DMS153 treated with DMSO at 0.1 percent for 48 hours (cell line): ENCODE data around the gene MLX.

ENCODE experiments used
- DNase-seq: peaks from one replicate; lab custom pipeline; 2025; ENCODE audit not compliant: unreplicated experiment; lab: John Stamatoyannopoulos, UW

The MLX gene, protein sequence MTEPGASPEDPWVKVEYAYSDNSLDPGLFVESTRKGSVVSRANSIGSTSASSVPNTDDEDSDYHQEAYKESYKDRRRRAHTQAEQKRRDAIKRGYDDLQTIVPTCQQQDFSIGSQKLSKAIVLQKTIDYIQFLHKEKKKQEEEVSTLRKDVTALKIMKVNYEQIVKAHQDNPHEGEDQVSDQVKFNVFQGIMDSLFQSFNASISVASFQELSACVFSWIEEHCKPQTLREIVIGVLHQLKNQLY

DNA sequence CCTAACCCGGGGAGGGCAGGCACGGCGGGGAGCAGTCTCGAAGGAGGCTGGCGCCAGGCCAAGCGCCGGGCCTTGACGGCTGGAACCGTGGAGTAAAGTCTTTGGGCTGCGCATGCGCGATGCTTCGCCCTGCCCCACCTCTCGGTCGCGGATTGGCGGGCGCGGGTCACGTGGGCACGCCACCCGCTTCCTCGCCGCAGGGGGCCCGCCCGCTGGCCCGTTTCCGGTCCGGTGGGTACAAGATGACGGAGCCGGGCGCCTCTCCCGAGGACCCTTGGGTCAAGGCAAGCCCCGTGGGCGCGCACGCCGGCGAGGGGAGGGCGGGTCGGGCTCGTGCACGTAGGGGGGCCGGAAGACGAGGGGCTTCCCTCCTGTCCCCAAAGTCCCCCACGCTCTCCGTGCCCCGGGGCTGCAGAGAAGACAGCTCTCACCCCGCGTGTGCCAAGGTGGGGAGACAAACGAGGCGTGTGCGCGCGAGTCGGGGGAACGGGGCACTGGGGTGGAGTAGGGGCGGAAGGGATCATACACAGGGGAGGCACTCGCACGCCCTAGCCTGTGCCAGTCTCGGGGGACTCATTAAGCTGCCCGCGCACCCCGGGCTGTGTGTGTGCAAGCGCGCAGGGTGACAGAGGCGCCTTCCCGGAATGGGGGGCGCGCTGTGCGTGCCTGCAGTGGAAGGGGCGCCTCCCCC lies at the start of gene MLX:
Gene MLX (plus strand): TSS at position 218 of the 691 bp plus-strand sequence. CDS start 25 bp downstream, at position 243.
- peak; percentile 89 for DNase-seq

DNA sequence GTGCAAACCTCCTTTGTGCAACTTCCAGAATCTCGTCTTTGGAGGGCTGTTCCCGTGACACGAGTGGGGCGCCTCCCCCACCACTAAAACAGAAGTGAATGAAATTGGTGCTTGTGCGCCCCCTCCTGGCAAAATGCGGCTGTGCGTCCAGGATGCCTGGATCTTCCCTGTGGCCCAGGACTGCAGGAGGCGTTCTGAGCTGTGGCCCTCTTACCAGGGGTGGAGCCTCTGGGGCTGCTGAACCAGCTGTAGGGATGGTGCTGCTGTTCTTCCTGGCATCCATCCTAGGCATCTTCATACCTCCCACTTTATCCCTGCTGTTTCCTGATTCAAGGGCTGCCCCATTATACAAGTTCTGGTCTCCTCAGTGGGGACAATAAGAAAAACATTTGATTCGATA lies 49.4 kb upstream of the MLX start:
- DNase-seq, result peak; percentile 21

DNA sequence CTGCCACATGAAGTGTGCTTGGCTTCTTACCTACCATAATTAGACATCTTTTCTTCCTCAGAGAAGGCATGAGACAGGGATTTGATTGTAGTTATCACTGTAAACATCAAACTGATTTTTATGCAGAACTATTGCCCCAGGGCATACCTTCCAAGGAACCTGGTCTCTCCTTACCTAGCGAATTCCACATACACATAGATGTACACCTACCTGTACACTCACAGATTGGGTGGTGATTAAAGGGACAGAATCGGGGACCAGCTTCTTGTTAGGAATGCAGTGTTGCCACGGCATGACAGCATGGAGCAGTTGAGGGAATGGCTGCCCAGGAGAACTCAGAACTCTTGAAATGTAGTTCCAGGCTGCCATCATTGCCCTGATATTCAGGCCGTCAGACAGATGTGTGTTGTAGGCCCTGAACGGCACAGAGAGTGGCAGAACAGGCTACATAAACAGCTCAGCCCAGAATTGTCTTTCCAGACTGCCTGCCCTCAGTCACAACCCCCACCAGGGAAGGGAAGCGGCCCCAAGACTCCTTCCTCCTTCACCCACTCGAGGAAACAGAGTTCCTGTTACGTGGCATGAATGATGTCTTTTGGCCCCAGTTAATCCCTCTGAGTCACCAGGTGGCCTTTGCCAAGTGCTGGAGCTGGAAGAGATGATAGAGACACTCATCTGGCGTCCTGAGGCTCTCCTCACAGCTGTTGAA lies 48.7 kb upstream of the MLX start:
- no peak for DNase-seq

DNA sequence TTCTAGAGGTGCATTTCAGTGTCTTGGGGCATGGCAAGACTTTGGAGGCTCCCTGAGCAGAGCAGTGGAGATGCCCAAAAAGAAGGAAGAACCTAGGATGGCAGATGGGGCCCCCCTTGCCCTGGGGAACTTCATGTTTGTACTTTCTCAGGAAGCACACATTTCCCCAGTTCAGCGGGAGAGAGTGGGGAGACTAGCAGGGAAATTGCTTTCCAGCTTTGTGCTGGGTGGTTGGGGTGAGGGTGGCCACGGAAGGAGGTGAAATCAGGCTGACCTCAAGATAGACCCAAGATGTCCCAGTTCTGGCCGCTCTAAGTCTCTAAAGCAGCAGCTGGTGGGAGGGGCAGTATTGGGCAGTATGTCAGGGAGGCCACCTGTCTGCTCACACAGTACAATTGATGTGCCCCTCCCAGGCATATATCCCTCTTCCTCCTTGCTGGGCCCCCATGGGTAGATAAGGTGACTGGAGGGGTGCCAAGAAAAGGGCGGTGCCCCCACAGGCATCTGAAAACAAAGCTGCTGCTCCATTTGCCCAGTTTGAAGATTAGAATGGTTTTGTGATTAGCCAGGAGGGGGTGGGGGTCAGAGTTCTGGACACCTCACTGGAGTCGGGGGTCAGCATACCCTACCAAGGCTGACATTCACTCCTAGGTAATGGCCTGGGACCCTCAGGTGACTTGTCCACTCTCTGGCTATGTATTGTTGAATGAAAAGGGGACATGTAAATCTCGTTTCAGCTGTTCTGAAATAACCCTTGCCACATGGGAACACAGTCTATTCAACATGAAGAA lies 48.0 kb upstream of the MLX start:
- no peak for DNase-seq

DNA sequence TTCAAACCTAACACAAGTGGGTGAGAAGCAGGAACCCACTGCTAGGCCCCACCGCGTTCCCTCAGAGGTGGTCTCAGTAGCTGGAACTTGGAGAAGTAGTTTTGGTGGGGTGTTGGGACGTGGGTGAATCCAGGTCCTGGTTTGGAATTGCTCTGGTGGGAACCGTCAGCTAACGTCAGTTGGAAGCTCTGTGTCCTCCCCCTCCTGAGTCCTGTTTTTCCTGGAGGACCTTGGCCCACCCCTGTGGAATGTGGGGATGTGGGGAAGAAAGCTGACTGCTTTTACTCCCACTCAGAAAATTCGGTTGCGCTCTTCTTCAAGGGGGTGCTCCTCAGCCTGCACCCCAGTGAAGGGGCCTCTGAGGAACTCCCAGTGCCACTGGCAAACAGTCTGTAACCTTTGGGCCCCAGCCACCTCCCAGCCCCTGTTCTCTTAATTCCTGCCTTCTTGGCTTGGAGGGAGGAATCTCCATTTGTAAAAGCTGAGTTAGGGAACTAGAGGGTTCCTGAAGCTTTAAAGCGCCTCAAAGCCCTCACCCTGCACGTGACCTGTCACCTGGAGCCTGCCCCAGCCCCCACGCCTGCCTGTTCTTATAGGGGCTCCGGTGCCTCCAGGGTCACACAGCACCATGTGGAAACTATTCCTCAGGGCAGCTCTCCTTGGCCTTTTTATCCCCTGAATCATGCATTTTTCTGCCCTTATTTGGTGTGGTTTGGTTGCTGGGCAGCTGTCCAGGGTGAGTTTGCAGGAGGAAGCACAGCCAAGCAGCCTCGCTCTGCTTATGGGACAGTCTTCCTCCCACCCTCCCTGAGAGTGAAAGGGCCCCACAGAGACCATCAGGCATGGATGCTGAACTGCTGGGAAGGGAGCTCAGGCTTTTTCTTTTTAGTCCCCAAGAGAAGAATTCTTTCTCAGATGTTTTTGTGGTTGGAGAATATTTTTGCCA lies 47.1 kb upstream of the MLX start:
- no peak for DNase-seq

DNA sequence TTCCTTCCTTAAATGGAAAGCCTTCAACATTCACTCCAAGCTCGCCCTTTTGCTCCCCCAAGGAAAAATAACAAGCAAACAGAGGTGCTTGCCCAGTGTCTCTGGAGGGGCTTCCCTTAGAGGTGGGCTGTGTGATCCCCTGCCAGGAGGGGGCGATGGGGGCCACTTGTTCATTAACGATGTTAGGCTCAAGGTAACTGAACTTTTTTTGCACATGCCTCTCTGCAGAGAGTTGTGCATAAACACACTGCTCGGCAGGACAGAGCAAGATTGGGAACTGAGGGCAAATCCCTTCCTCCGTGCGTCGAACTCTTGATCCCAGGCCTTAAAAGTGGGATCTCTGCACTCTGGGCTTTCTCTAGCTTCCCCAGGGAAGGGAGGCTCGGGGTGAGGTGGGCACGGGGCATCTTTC lies 46.4 kb upstream of the MLX start:
- DNase-seq, result no peak

DNA sequence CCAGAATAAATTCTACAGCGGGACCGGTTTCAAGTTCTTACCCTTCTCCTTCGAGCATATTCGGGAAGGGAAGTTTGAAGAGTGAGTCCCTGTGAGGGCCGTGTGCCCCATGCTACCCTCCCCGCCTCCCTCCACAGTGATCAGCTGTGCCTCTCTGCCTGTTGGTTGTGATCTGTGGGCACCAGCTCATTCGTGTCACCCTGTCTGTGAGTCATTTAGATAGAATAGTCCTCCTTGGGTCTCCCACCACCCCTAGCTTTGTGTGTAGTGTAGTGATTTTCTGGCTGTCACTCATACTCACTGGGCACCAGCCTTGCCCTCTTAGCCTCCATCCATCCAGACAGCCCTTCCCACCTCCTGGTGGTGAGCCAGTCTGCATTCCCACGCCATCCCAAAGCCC lies 45.9 kb upstream of the MLX start:
- DNase-seq, result no peak

DNA sequence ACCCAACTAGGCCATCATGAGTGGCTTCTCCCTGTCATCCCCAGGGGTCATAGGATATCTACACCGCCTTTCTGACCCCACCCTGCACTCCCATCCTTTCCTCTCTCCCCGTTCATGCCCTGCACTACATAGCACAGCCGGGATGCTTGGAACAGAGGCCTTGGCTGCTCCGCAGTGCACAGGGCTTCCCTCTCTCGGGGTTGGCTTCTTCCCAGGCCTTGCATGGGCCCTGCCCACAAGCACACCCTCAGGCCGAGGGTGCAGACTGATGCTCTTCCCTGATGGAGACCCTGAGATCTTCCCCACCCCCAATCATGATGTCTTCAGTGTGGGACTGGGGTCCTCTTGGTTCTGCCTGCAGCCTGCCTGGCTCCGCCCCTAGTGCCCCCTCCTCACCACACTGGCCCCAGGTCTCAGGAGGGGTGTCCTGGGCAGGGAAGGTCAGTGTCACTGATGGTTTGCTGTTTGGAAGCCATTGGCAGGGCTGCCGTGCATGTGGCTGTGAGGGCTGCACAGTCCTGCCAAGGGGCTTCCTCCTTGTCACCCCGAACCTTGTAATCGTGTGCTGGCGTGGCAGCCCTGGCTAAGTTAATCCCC lies 45.1 kb upstream of the MLX start:
- no peak for DNase-seq

DNA sequence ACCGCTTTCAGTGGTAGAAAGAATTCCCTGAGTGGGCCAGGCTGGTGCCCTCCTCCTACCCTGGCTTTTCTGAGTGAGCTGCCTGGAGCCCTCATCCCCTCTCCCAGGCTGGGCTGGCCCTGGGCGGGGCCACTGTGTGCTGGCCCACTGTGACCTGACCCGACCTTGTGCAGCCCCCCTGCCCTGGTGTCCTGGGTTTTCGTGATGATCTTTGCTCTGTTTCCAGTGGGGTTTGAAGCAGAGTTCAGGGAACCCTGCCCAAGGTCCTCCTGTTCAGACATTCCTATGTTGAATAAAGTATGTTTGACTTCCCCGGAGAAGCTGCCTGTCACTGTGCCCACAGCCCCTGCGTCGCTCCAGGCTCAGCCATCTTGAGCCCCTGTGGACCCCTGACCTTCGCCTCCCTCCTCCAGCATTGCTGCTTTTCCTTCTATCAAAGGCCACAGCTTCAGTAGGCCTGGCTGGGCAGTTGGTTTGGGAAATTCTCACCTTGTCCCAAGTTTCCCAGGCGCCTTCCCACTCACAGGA lies 44.6 kb upstream of the MLX start:
- no peak for DNase-seq

DNA sequence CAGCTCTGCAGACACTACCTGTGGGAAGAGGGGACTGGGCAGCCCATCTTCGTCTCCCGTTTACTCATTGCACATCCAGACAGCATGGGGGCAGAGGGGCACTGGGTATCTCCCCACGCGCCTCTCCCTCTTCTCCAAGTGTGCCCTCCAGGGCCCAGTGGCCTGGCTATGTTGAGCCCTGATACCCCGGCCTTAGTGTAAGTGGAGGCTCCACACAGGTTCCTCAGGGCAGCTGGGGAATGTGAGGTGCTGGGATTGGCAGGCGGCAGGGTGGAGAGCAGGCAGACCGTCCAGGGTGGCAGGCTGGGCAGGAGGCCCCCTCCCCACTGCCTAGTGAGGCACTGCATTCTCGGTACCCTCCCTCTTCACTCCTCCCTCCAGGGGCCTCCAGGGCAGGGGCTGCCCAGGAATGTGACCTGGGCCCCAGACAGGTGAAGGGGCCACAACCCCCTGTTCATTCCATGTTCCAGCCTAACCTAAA lies 44.1 kb upstream of the MLX start:
- no peak for DNase-seq

DNA sequence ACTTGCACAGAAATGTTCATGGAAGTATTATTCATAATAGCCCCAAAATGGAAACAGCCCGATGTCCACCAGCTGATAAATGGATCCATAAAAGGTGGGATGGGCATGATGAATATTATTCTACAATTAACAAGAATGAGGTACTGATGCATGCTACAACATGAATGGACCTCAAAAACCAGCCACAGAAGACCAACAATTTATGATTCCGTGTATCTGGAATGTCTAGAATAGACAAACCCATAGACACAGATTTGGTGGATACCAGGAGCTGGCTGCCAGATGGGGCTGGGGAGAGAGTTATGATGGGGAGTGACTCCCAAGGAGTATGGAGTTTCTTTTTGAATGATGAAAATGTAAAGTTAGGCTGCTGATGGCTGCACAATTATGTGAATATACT lies 41.7 kb upstream of the MLX start:
- DNase-seq, result no peak

DNA sequence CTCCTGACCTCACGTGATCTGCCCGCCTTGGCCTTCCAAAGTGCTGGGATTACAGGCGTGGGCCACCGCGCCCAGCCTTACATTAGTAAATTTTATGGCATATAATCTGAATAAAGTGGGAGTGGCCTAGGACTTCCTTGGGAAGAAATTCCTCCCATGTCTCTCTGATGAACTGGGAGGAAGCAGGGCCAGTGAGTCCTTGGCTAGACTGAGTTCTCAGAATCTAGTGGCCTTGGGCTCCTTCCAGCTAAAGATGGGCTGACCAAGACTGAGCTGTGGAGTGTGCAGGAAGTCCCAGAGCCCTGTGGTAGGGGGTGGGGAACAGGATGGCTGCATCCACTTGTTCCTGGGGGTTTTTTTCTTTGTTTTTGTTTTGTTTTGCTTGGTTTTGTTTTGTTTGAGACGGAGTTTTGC lies 40.9 kb upstream of the MLX start:
- DNase-seq, result no peak

DNA sequence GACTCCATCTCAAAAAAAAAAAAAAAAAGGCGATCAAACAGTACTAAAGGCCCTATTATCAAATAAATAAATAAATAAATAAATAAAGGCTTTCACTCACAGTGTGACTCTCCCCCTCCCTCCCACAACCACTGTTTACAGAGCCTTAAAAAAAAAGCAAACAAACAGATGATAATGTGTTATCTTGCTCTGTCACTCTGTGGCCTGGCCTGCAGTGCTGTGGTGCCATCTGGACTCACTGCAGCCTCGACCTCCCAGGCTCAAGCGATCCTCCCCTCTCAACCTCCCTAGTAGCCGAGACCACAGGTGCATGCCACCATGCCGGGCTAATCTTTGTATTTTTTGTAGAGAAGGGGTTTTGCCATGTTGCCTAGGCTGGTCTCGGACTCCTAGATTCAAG lies 39.0 kb upstream of the MLX start:
- no peak for DNase-seq

DNA sequence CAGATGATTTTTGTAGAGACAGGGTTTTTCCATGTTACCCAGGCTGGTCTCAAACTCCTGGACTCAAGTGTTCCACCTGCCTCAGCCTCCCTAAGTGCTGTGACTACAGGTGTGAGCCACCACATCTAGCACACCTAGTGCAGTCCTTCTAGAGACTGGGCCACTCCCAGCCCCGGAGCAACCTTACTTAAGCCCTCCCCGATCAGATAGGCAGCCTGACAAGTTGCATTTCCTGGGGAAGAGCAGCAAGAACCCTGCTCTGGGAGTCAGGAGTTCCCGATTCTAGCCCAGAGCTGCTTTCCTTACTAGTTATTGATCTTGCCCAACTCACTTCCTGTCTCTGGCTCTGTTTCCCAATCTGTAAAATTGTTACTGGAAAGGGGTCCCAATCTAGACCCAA lies 37.8 kb upstream of the MLX start:
- no peak for DNase-seq

DNA sequence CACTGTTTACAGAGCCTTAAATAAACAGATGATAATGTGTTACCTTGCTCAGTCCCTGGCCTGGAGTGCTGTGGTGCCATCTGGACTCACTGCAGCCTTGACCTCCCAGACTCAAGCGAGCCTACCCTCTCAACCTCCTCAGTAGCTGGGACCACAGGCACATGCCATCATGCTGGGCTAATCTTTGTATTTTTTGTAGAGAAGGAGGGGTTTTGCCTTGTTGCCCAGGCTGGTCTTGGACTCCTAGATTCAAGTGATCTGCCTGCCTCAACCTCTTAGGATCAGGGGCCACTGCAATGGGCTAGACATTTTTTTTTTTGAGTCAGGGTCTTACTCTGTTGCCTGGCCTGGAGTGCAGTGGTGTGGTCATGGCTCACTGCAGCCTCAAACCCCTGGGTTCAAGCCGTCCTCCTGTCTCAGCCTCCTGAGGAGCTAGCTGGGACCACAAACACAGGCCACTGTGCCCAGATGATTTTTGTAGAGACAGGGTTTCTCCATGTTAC lies 35.9 kb upstream of the MLX start:
- no peak for DNase-seq

DNA sequence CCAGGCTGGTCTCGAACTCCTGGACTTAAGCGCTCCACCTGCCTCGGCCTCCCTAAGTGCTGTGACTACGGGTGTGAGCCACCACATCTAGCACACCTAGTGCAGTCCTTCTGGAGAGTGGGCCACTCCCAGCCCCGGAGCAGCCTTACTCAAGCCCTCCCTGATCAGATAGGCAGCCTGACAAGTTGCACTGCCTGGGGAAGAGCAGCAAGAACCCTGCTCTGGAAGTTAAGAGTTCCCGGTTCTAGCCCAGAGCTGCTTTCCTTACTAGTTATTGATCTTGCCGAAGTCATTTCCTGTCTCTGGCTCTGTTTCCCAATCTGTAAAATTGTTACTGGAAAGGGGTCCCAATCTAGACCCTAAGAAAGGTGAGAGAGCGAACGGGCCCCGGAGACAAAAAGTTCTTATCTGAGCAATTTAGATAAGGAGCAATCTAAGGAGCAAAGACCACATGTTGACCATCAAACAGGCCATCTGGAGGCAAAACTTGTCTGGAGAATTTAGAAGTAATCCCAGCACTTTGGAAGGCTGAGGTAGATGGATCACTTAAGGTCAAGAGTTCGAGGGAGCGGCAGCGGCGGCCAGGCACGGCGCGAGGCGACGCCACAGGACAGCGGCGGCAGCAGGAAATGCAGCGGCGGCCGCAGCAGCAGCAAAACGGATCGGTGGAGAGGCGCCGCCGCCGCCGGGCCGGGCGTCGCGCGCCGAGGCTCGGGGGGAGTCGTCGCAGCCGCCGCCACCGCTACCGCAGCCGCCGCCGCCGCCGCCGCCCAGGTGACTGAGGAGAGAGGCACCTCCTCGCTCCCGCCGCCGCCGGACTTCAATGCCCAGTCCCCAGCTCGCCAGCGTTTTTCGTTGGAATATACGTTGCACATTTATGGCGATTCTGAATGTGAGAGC lies 35.2 kb upstream of the MLX start:
- peak; percentile 51 for DNase-seq

DNA sequence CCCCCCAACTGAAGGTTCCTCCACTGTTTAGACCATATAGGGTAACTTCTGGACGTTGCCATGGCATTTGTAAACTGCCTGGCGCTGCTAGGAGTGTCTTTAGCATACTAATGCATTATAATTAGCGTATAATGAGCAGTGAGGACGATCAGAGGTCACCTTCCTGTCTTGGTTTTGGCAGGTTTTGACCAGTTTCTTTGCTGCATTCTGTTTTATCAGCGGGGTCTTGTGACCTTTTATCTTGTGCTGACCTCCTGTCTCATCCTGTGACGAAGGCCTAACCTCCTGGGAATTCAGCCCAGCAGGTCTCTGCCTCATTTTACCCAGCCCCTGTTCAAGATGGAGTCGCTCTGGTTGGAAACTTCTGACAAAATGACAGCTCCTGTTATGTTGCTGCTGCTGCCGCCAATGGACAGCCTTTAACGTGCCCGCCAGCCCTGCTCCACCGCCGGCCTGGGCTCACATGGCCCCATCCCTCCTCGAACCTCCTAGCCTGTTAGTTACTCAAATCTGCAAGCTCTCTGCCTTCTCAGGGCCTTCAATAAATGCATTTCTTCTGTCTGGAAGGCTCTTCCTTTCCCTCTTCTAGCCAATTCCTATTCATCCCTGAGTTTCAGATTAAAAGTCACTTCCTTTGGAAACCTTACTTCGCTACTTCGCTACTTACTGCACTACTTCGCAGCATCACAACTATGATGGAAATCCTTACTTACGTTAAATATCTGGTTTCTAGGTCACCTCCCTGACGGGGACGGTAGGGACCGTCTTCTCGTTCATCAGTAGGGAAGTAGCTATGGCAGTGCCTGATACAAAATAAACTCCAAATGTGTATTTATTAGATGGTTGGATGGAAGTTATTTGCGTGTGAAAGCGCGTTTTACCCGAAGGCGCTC lies 31.5 kb upstream of the MLX start:
- DNase-seq, result no peak

DNA sequence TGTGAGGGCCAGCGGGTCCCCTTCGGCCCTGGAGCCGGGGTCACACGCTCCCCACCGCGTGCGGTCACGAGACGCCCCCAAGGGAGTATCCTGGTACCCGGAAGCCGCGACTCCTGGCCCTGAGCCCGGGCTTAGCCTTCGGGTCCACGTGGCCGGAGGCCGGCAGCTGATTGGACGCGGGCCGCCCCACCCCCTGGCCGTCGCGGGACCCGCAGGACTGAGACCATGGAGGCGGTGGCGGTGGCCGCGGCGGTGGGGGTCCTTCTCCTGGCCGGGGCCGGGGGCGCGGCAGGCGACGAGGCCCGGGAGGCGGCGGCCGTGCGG lies 30.9 kb upstream of the MLX start, which contains the start of gene NAGLU:
Gene NAGLU (plus strand): TSS at position 194 of the 324 bp plus-strand sequence. CDS start 32 bp downstream, at position 226.
- DNase-seq, result peak; percentile 81
